K562 (cell line): ENCODE results near the gene BNIP2. TPM values are rescaled to one million over a fixed set of nuclear protein-coding genes. Genes with fewer than 3 reads are reported as not detected.

Experiments used
- ATF2 ChIP-seq: sonication (generic); formaldehyde crosslinking; IDR thresholded peaks from 2 replicates; pipeline ENCODE4 v1.8.1; 2022; ENCODE audit warnings: missing genetic modification reagents
- CEBPG ChIP-seq, 3 experiments: fragments of 200-800 bp in 1 of 3; sonication (Bioruptor generic) in 1 of 3; sonication (generic) in 1 of 3; formaldehyde crosslinking in 1 of 3; IDR thresholded peaks in 2 of 3; conservative IDR thresholded peaks in 1 of 3; 2 replicates each; pipeline versions ENCODE4 v1.6.1 to v1.8.0; 2016 to 2022; ENCODE audit warnings: missing compliant biosample characterization in 2 of 3, missing genetic modification characterization in 2 of 3, mild to moderate bottlenecking in 1 of 3, missing genetic modification reagents in 1 of 3
- HDAC2 ChIP-seq: fragments of 450-650 bp; IDR thresholded peaks from 2 replicates; pipeline ENCODE4 v1.6.1; 2016; ENCODE audit warnings: mild to moderate bottlenecking
- IRF1 ChIP-seq: sonication (generic); formaldehyde crosslinking; IDR thresholded peaks from 2 replicates; pipeline ENCODE4 v1.8.0; 2022; ENCODE audit warnings: missing genetic modification reagents, mild to moderate bottlenecking, borderline replicate concordance
- MITF ChIP-seq: IDR thresholded peaks from 2 replicates; pipeline ENCODE4 v1.6.1; 2014; ENCODE audit warnings: antibody characterized with exemption
- MYBL2 ChIP-seq, 2 experiments: fragments of 450-650 bp in 1 of 2; sonication (generic) in 1 of 2; formaldehyde crosslinking in 1 of 2; IDR thresholded peaks; 2 replicates each; pipeline versions ENCODE4 v1.6.1 to v1.8.1; 2017 to 2022; ENCODE audit warnings: borderline replicate concordance in 1 of 2, inconsistent platforms in 1 of 2, low read depth in 1 of 2, mild to moderate bottlenecking in 1 of 2, missing genetic modification reagents in 1 of 2, moderate library complexity in 1 of 2
- NELFE ChIP-seq: IDR thresholded peaks from 2 replicates; pipeline ENCODE4 v1.6.1; 2011; ENCODE audit warnings: mild to moderate bottlenecking; ENCODE audit not compliant: insufficient read depth, insufficient read length
- PHTF2 ChIP-seq: fragments of 250-450 bp; sonication (Bioruptor Pico); IDR thresholded peaks from 2 replicates; pipeline ENCODE4 v1.5.0; 2021; ENCODE audit warnings: mild to moderate bottlenecking
- TCF7L2 ChIP-seq: fragments of 150-350 bp; IDR thresholded peaks from 2 replicates; pipeline ENCODE4 v1.6.1; 2016; ENCODE audit warnings: low read depth, mild to moderate bottlenecking, low read length, moderate library complexity
- TFE3 ChIP-seq: fragments of 450-650 bp; formaldehyde crosslinking; IDR thresholded peaks from 2 replicates; pipeline ENCODE4 v1.4.0; 2020; ENCODE audit warnings: mild to moderate bottlenecking, mixed read lengths
- VEZF1 ChIP-seq: fragments of 200-800 bp; sonication (Bioruptor generic); IDR thresholded peaks from 2 replicates; pipeline ENCODE4 v1.6.1; 2017; ENCODE audit warnings: missing genetic modification characterization, missing compliant biosample characterization
- ZBED1 ChIP-seq: IDR thresholded peaks from 2 replicates; pipeline ENCODE4 v1.6.1; 2014
- ZBTB43 ChIP-seq: sonication (generic); formaldehyde crosslinking; IDR thresholded peaks from 2 replicates; pipeline ENCODE4 v1.8.0; 2023; ENCODE audit warnings: mild to moderate bottlenecking, missing genetic modification reagents
- ZBTB49 ChIP-seq: sonication (generic); formaldehyde crosslinking; IDR thresholded peaks from 2 replicates; pipeline ENCODE4 v1.8.0; 2022; ENCODE audit warnings: missing genetic modification reagents, mild to moderate bottlenecking, borderline replicate concordance
- polyA plus RNA-seq, 8 experiments: library from polyadenylated mRNA; depleted of rRNA in 4 of 8; stranded (reverse) in 5 of 8; unstranded in 3 of 8; fragments of >200 nt; fragmentation: Nextera tagmentation in 2 of 8; fragmentation: Illumina TruSeq in 1 of 8; extraction: Ambion mirVana in 2 of 8; extraction: Trizol in 1 of 8; gene quantifications; 2 replicates each; pipeline versions ENCODE4 v1.2.1 to v1.2.3, GENCODE V29; 2011 to 2014; ENCODE audit warnings: inconsistent platforms in 1 of 8, missing spikeins in 1 of 8
- total RNA-seq, 7 experiments: library from RNA; depleted of rRNA in 6 of 7; stranded (reverse); fragments of >200 nt in 6 of 7; fragmentation: Illumina TruSeq in 2 of 7; extraction: Trizol in 2 of 7; gene quantifications; 2 replicates each; pipeline versions ENCODE4 v1.2.1 to v1.2.3, GENCODE V29; 2011 to 2021; ENCODE audit warnings: low replicate concordance in 1 of 7

Gene BNIP2
- total and polyA plus RNA-seq, 9 of the 15 experiments (the other 6 are each of a cell fraction or from before 2014, with no cell fraction given) = 19.6 to 88.0 (median 52.5) TPM

DNA sequence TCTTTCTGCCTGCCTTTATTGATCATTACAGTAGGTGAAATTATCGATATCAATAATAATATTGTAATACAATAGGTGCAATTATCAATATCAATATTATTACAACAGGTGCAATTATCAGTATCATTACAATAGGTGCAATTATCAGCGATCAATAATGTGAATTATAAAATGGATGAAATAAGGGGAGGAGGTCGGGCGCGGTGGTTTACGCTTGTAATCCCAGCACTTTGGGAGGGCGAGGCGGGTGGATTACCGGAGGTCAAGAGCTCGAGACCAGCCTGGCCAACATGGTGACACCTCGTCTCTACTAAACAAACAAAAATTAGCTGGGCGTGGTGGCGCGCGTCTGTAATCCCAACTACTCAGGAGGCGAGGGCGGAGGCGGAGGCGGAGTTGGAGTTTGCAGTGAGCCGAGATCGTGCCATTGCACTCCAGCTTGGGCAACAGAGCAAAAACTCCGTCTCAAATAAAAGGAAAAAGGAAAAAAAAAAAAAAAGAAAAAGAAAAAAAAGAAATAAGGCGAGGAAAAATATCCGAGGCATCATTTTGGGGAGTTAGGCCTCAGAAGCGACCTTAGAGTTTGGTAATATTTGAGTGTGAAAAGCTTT, 611 bp upstream of the BNIP2 start (continued):
- TF ChIP-seq ZBED1 (no peak), TCF7L2 (no peak), MYBL2 (IDR thresholded peaks at IDR 0.05; ENCODE audit: low read depth) (no peak), MYBL2 (CRISPR knock-in tag; IDR thresholded peaks at IDR 0.05; ENCODE audit: borderline replicate concordance) (no peak), ZBTB49 (no peak), VEZF1 (CRISPR knock-in tag) (no peak), ZBTB43 (CRISPR knock-in tag) (no peak), PHTF2 (no peak), IRF1 (CRISPR knock-in tag) (no peak), CEBPG (CRISPR knock-in tag; IDR thresholded peaks at IDR 0.05) (no peak), CEBPG (tag; conservative IDR thresholded peaks at IDR 0.05 in 1 of 2, IDR thresholded peaks at IDR 0.05 in 1 of 2) (peak in 1 of 2 experiments; percentile 66; a peak in 2 of 4 replicates), HDAC2 (peak; percentile 40), TFE3 (CRISPR knock-in tag) (no peak), ATF2 (CRISPR knock-in tag) (no peak), MITF (0 out of 2 replicates have a peak, but pooled peaks have one; percentile 1), NELFE (no peak)
